ENCODE measurements around the gene SGMS1.

DNA sequence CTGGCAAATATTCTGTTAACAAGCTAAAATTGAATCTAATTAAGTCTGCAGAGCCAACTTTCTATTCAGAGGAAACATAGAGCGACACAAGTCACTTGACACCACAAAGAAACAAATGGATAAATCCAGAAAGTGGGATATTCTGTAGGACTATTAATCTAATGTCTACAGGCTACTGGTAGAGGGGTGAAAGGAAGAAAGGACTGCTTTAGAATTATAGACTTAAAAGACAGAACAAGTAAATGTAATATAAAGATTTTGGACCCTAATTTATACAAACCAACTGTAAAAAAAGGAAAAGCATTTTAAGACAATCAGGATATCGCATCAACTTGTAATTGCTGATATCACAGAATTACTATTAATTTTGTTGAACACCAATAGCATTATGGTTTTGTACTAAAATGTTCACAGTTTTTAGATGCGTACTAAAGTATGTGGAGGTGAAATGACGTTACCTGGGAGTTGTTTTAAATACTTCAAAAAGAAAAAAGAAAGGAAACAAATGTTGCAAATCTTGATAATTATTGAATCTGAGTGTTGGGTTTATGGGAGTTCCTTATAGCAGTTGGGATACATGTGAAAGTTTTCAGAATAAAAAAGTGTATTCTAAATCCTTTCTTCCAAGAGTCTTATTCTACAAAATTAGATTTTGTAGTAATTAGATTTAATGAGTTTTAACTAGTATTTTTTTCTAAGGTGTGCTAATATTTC lies 298.9 kb downstream of the SGMS1 start:
- TF ChIP-seq, protein P1, sequence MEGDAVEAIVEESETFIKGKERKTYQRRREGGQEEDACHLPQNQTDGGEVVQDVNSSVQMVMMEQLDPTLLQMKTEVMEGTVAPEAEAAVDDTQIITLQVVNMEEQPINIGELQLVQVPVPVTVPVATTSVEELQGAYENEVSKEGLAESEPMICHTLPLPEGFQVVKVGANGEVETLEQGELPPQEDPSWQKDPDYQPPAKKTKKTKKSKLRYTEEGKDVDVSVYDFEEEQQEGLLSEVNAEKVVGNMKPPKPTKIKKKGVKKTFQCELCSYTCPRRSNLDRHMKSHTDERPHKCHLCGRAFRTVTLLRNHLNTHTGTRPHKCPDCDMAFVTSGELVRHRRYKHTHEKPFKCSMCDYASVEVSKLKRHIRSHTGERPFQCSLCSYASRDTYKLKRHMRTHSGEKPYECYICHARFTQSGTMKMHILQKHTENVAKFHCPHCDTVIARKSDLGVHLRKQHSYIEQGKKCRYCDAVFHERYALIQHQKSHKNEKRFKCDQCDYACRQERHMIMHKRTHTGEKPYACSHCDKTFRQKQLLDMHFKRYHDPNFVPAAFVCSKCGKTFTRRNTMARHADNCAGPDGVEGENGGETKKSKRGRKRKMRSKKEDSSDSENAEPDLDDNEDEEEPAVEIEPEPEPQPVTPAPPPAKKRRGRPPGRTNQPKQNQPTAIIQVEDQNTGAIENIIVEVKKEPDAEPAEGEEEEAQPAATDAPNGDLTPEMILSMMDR (IDR thresholded peaks at IDR 0.05; ENCODE audit: low read length), result no peak
- no peak for TF ChIP-seq EZH2 (IDR thresholded peaks at IDR 0.05; ENCODE audit: borderline replicate concordance, low read length)

All from OCI-LY1 (cell line).